Smooth muscle cell (in vitro differentiated cells): ENCODE data around the gene COX4I2. TPM values are rescaled to one million over a fixed set of nuclear protein-coding genes. Genes with fewer than 3 reads are reported as not detected.

ENCODE experiments used
- DNase-seq: peaks from one replicate; lab custom pipeline; 2025; ENCODE audit not compliant: unreplicated experiment; lab: John Stamatoyannopoulos, UW
- H2AFZ ChIP-seq: fragments of 200-600 bp; sonication (generic); 2 replicates; pipeline ENCODE4 v1.6.0; 2016; ENCODE audit warnings: antibody characterized with exemption, low read depth, mild to moderate bottlenecking
- H3F3A ChIP-seq: fragments of 200-600 bp; sonication (generic); 2 replicates; pipeline ENCODE4 v1.6.0; 2017; ENCODE audit warnings: antibody characterized with exemption, low read depth
- H3K27ac ChIP-seq: fragments of 200-600 bp; sonication (generic); 2 replicates; pipeline ENCODE4 v1.5.1; 2016; ENCODE audit warnings: low read depth, mild to moderate bottlenecking
- H3K27me3 ChIP-seq: fragments of 200-600 bp; sonication (generic); 2 replicates; pipeline ENCODE4 v1.6.1; 2016; ENCODE audit warnings: low read depth, mild to moderate bottlenecking
- H3K36me3 ChIP-seq: fragments of 200-600 bp; sonication (generic); 2 replicates; pipeline ENCODE4 v1.5.1; 2016; ENCODE audit warnings: low read depth
- H3K4me1 ChIP-seq: fragments of 200-600 bp; sonication (generic); 2 replicates; pipeline ENCODE4 v1.5.1; 2016; ENCODE audit warnings: low read depth
- H3K4me2 ChIP-seq: fragments of 200-600 bp; sonication (generic); 2 replicates; pipeline ENCODE4 v1.6.0; 2016; ENCODE audit warnings: mild to moderate bottlenecking
- H3K4me3 ChIP-seq: fragments of 200-600 bp; sonication (generic); 2 replicates; pipeline ENCODE4 v1.5.1; 2016; ENCODE audit warnings: mild to moderate bottlenecking
- H3K79me2 ChIP-seq: fragments of 200-600 bp; sonication (generic); 2 replicates; pipeline ENCODE4 v1.6.0; 2016; ENCODE audit warnings: low read depth, mild to moderate bottlenecking
- H3K9ac ChIP-seq: fragments of 200-600 bp; sonication (generic); 2 replicates; pipeline ENCODE4 v1.6.0; 2016; ENCODE audit warnings: low read depth
- H3K9me3 ChIP-seq: fragments of 200-600 bp; sonication (generic); replicated peaks from 2 replicates; pipeline ENCODE4 v1.5.1; 2016; ENCODE audit warnings: low read depth
- H4K20me1 ChIP-seq: fragments of 200-600 bp; sonication (generic); 2 replicates; pipeline ENCODE4 v1.6.0; 2016; ENCODE audit warnings: low read depth
- CTCF ChIP-seq: fragments of 200-600 bp; sonication (generic); IDR thresholded peaks from 2 replicates; pipeline ENCODE4 v1.5.1; 2017; ENCODE audit warnings: borderline replicate concordance, mild to moderate bottlenecking, antibody characterized with exemption; ENCODE audit not compliant: insufficient read depth, poor library complexity, severe bottlenecking
- WGBS: methylation state at CpG from one replicate; pipeline ENCODE4 v1.1.7; 2016; ENCODE audit warnings: low lambda C conversion rate; 5-methylcytosine and 5-hydroxymethylcytosine counted together
- polyA plus RNA-seq: library from polyadenylated mRNA; unstranded; fragments of >200 nt; fragmentation: Nextera tagmentation; extraction: Ambion mirVana; gene quantifications from 2 replicates; pipeline ENCODE4 v1.2.1, GENCODE V29; 2016
- total RNA-seq: library from RNA; depleted of rRNA; stranded (reverse); fragments of >200 nt; gene quantifications from 2 replicates; pipeline ENCODE4 v1.2.3, GENCODE V29; 2014

COX4I2 gene
- total and polyA plus RNA-seq, 2 experiments from 2014 or later, result 0.80 TPM; not detected in 1

GRCh38 chr20:31685853-31686643 is 48.3 kb downstream of the COX4I2 start:
- Histone ChIP-seq H3K9me3 (no peaks in the 10 kb centered on the region), H3K36me3 (no peaks in the 10 kb centered on the region), H3K27me3 (no peaks in the 10 kb centered on the region), H3K4me1 (no peaks in the 10 kb centered on the region), H4K20me1 (peaks cover 41% of the 10 kb centered on the region), H2AFZ (no peak overlapping the region), H3F3A (no peaks in the 10 kb centered on the region), H3K4me2 (no peak overlapping the region), H3K4me3 (no peak overlapping the region), H3K79me2 (peaks cover 43% of the 10 kb centered on the region), H3K9ac (no peak overlapping the region), H3K27ac (no peak overlapping the region)
- 95% methylated on average over 2 of the region's 2 CpGs for WGBS
- no peak for TF ChIP-seq CTCF
- DNase-seq, result no peak

DNA sequence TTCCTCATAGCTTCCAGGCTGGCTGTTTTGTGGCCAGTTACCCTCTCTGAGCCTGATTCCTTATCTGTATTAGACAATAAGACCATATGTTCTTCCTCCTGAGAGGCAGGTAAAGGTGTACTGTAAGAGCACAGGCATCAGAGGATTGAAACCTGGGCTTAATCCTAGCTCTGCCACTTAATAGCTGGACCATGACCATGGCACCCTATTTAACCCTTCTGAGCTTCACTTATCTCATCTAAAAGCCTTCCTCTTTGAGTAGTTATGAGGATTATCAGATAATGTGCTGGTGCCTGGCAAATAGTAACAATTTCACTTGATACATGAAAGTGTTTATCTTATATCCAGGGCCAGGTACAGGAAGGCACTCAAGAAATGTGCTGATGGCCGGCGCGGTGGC is 50.1 kb downstream of the COX4I2 start:
- H3K4me3 ChIP-seq, result no peak overlapping the region
- no peak overlapping the region for H2AFZ ChIP-seq
- no peaks in the 10 kb centered on the region for H3K27me3 ChIP-seq
- H3K9me3 ChIP-seq, result no peaks in the 10 kb centered on the region
- no peak overlapping the region for H3K4me2 ChIP-seq
- no peak overlapping the region for H3K9ac ChIP-seq
- H3K4me1 ChIP-seq, result peaks cover 3% of the 10 kb centered on the region
- no peak overlapping the region for H3K27ac ChIP-seq
- peaks cover 38% of the 10 kb centered on the region for H3K79me2 ChIP-seq
- no peaks in the 10 kb centered on the region for H3F3A ChIP-seq
- no peaks in the 10 kb centered on the region for H3K36me3 ChIP-seq
- no peak for TF ChIP-seq CTCF
- DNase-seq, result no peak
- 97% methylated on average over 3 of the region's 3 CpGs for WGBS
- peaks cover 31% of the 10 kb centered on the region for H4K20me1 ChIP-seq

DNA sequence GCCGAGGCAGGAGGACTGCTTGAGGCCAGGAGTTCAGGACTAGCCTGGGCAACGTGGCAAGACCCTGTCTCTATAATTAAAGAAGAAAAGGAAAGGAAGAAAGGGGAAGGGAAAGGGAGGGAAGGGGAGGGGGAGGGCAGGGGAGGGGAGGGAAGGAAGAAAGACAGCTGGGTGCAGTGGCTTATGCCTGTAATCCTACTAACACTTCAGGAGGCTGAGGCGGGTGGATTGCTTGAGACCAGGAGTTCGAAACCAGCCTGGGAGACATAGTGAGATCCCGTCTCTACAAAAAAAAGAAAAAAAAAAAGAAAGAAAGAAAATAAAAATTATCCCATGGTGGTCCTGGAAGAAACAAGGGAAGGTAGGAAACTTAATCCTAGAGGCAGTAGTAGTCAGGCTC is 51.4 kb downstream of the COX4I2 start:
- peaks cover 48% of the 10 kb centered on the region for H3K79me2 ChIP-seq
- H3F3A ChIP-seq, result no peaks in the 10 kb centered on the region
- no peaks in the 10 kb centered on the region for H3K27me3 ChIP-seq
- H3K4me3 ChIP-seq, result no peak overlapping the region
- H3K36me3 ChIP-seq, result no peaks in the 10 kb centered on the region
- no peak for DNase-seq
- H4K20me1 ChIP-seq, result peaks cover 34% of the 10 kb centered on the region
- H3K9ac ChIP-seq, result no peak overlapping the region
- TF ChIP-seq CTCF, result no peak
- no peak overlapping the region for H3K4me2 ChIP-seq
- peaks cover 9% of the 10 kb centered on the region for H3K4me1 ChIP-seq
- H3K9me3 ChIP-seq, result no peaks in the 10 kb centered on the region
- H3K27ac ChIP-seq, result no peak overlapping the region
- WGBS, result 86% methylated on average over 5 of the region's 5 CpGs
- no peak overlapping the region for H2AFZ ChIP-seq
